AG04449 (cell line): ENCODE results near the gene CATSPER1.

ENCODE experiments used
- CTCF ChIA-PET: fragments of 350-600 bp; formaldehyde crosslinking; extraction: SDS; loops from one replicate; lab custom pipeline; 2021; ENCODE audit warnings: antibody characterized with exemption; lab: Yijun Ruan, JAX
- POLR2A ChIA-PET: fragments of 400-600, 350-600 bp; formaldehyde crosslinking; extraction: SDS; loops from one replicate; lab custom pipeline; 2020; ENCODE audit warnings: antibody characterized with exemption, inconsistent platforms; lab: Yijun Ruan, JAX
- DNase-seq: peaks from one replicate; pipeline ENCODE4 v3.0.0-alpha.2; 2010; ENCODE audit warnings: low read depth, low spot score
- H3K4me3 ChIP-seq: 2 replicates; pipeline ENCODE4 v1.5.1; 2011; ENCODE audit warnings: low read depth, mild to moderate bottlenecking, control low read depth, low read length
- CTCF ChIP-seq: IDR thresholded peaks from one replicate; pipeline ENCODE4 v1.5.1; 2011; ENCODE audit warnings: mild to moderate bottlenecking, moderate library complexity, low read length, control low read depth, inconsistent platforms; ENCODE audit not compliant: insufficient read depth; ENCODE audit errors: missing control alignments

CATSPER1 gene

GRCh38 chr11:65977621-65978390 lies 48.5 kb downstream of the CATSPER1 start:
- no peak overlapping the region for H3K4me3 ChIP-seq
- CTCF ChIA-PET: interaction anchor here (1.0 to 44.9 kb wide), 6 partner anchors 10 to 267 kb away, joined by 3 to 1090 read pairs (median 3); partner anchors contain the start of genes CCDC85B, CTSW, EFEMP2 and FIBP
- DNase-seq: no peak
- no peak for TF ChIP-seq CTCF
- POLR2A ChIA-PET: no interaction called here

GRCh38 chr11:65976216-65977176 lies 49.8 kb downstream of the CATSPER1 start:
- no peak for TF ChIP-seq CTCF
- CTCF ChIA-PET: interaction anchor here (1.0 to 44.9 kb wide), 6 partner anchors 9 to 159 kb away, joined by 3 to 1090 read pairs (median 6); partner anchors contain the start of genes CCDC85B, CTSW, EFEMP2 and FIBP
- H3K4me3 ChIP-seq: no peak overlapping the region
- no peak for DNase-seq
- POLR2A ChIA-PET: no interaction called here

- DNase-seq: no peak
- TF ChIP-seq CTCF: no peak
- ChIA-PET CTCF (interaction anchor here (0.8 to 44.9 kb wide), 3 partner anchors 10 to 93 kb away, joined by 3 to 1090 read pairs (median 11); partner anchors contain the start of genes CCDC85B, CTSW, EFEMP2 and FIBP), POLR2A (interaction anchor here (1.1 kb wide), 1 partner anchor 77 kb away, joined by 3 read pairs; no protein-coding TSS in a partner anchor)
- no peak overlapping the region for H3K4me3 ChIP-seq
Measured at GRCh38 chr11:65975771-65976170, 50.5 kb downstream of the CATSPER1 start.

GRCh38 chr11:65973439-65974110 lies 52.7 kb downstream of the CATSPER1 start:
- no peak for TF ChIP-seq CTCF
- CTCF ChIA-PET: interaction anchor here (3.0 to 44.9 kb wide), 2 partner anchors 12 to 91 kb away, joined by 11 to 1090 read pairs; partner anchors contain the start of genes CCDC85B, CTSW, EFEMP2 and FIBP
- no peak overlapping the region for H3K4me3 ChIP-seq
- no peak for DNase-seq
- POLR2A ChIA-PET: interaction anchor here (1.0 kb wide), 1 partner anchor 11 kb away, joined by 3 read pairs; no protein-coding TSS in a partner anchor

- ChIA-PET CTCF (interaction anchor here (1.0 to 44.9 kb wide), 4 partner anchors 11 to 261 kb away, joined by 3 to 1090 read pairs (median 14); partner anchors contain the start of genes CCDC85B, CTSW, EFEMP2 and FIBP), POLR2A (no interaction called here)
- no peak for DNase-seq
- no peak for TF ChIP-seq CTCF
- no peak overlapping the region for H3K4me3 ChIP-seq
Measured at GRCh38 chr11:65972116-65972515, 54.2 kb downstream of the CATSPER1 start.
